Esophagus mucosa (tissue), 1 donor: Measurements from ENCODE around the gene HMGN5. TPM values are rescaled to one million over a fixed set of nuclear protein-coding genes. Genes with fewer than 3 reads are reported as not detected.

Experiments
- ATAC-seq: fragments of 200-7000 bp; cut with Tn5 transposase; one replicate; pipeline ENCODE4 v1.9.1; 2020
- total RNA-seq: library from RNA; stranded (reverse); gene quantifications from one replicate; pipeline ENCODE4 v1.2.4, GENCODE V29; 2023
- donor health status: DM: yes; HTN: yes; CAD: no.

The HMGN5 gene
- 3.7 TPM for total RNA-seq

GRCh38 chrX:81201671-81202455 lies at the start of gene HMGN5, which contains the start of gene SH3BGRL:
Gene HMGN5 (minus strand): TSS chrX:81201913. CDS start chrX:81121549, 80,364 bp downstream.
Gene SH3BGRL (plus strand): TSS chrX:81202102. CDS start chrX:81202201, 99 bp downstream.
- ATAC-seq = peak; percentile 93

- ATAC-seq = peak; percentile 85
Observed at GRCh38 chrX:81241753-81242152, 40.0 kb upstream of the HMGN5 start.

DNA sequence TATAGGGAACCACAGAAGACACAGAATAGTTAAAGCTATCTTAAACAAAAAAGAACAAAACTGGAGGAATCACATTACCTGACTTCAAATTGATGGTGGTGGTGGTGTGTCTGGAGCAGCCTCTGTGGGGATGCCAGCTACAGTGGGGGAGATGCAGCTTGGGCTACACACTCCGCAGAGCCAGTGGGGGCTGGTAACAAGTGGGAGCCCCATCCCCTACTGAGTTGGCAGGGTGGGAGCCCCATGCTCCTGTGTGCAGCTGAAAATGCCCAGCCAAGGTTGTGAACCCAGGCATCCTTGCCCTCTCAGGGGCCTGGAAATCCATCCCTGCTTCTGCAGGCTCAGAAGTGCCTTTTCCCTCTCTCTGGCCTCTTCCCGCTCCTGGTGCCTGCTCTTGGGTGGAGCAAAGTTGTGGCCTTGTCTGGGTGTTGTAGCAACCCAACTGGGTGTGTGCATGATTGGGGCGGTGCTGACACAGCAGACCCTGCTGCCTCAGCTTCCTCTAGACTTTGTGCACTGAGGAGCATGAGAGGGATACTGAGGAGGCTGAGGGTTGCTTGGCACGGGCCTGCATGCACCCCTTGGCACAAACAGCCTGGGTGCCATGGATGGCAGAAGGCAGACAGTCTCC lies 39.1 kb upstream of the HMGN5 start:
- ATAC-seq = no peak

DNA sequence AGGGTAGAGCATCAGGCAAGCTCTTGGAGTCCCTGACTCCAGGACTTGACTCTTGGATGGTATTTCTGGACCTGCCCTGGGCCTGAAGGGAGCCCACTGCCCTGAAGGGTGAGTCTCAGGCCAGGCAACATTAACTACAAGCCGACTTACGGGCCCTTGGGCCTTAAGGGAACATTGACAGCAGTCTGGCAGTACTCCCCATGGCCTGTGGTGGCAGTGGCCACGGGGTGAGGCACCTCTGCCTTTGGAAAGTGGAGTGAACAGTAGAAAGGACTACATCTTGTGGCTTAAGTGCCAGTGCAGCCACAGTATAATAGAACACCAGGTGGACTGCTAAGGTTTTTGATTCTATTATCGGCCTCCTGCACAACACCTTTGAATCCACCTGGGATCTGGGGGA lies 36.5 kb upstream of the HMGN5 start:
- ATAC-seq = peak; percentile 42

GRCh38 chrX:81237516-81237915 lies 35.8 kb upstream of the HMGN5 start:
- peak; percentile 92 for ATAC-seq

- no peak for ATAC-seq
Observed at GRCh38 chrX:81232218-81232617, 30.5 kb upstream of the HMGN5 start.

DNA sequence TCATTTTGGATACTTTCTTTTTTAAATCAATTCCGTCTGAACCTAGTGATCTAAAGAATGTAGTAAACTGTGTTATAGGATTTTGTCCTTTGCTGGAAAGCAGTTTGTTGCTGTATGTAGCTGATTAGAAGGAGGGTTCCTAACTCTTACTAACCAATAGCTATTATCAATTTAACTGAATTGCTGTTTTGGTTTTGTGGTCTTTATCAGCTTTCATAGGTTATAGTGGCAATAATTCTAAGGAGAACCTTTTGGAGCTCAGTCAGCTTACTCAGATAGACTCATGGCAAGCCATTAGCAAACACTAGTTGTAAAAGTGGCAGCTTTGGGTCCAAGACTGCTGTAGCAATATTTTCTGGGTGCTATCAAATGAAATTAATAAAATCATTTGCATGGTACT lies 29.8 kb upstream of the HMGN5 start:
- ATAC-seq = no peak

- no peak for ATAC-seq
Observed at GRCh38 chrX:81229901-81230300, 28.2 kb upstream of the HMGN5 start.

- ATAC-seq = no peak
Observed at GRCh38 chrX:81229229-81229628, 27.5 kb upstream of the HMGN5 start.

DNA sequence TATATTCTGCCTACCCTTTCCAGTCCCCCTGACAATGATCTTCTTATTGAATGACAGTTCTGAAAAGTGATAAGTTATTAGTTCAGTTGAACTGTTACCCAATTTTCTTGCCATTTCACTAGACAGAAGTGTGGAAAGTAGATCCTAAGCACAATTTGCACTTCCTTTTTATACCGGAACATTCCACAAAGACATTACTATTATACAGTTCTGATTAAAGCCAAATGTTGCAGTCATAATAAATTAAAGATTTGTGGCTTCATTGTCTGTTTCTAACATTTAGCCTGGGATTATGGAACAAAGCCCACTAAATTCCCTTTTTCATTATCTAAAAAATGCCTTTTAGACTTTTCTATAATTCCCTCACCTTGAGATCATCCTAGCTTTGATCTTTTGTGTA lies 14.0 kb upstream of the HMGN5 start:
- ATAC-seq = no peak

GRCh38 chrX:81208916-81209315 lies 7.2 kb upstream of the HMGN5 start:
- no peak for ATAC-seq

- ATAC-seq = no peak
Observed at GRCh38 chrX:81206476-81206875, 4.8 kb upstream of the HMGN5 start.

DNA sequence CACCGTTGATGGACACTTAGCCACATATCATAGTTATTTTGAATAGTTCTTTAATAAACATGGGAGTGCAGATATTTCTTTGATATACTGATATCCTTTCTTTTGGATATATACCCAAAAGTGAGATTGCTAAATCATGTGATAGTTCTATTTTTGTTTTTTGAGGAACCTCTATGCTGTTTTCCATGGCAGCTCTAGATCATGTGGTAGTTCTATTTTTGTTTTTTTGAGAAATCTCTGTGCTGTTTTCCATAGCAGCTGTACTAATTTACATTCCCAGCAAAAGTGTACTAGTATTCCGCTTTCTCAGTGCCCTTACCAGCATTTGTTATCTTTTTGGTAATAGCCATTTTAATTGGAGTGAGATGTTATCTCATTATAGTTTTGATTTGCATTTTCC lies 3.8 kb upstream of the HMGN5 start:
- no peak for ATAC-seq

DNA sequence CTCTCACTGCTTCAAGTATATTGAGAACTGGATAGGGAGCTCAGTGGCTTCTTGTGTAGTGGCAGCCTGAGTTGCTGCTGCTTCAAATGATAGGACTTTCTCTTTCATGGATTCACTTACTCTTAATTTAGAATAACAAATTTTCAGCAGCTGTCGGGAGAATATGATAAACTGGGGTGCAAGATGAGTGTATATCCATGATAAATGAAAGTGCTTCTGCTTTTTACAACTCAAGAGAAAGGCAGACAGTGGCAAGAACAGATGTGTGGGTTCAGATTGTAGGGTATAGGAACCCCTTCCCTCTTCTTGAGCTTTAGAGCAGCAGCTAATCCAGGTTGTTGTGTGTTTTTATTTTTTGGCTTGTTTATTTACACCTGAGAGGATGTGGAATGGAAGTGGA lies 1.2 kb upstream of the HMGN5 start:
- ATAC-seq = no peak

- ATAC-seq = no peak
Observed at GRCh38 chrX:81202456-81202819, 725 bp upstream of the HMGN5 start.

GRCh38 chrX:81201071-81201470 lies 642 bp downstream of the HMGN5 start:
- no peak for ATAC-seq

DNA sequence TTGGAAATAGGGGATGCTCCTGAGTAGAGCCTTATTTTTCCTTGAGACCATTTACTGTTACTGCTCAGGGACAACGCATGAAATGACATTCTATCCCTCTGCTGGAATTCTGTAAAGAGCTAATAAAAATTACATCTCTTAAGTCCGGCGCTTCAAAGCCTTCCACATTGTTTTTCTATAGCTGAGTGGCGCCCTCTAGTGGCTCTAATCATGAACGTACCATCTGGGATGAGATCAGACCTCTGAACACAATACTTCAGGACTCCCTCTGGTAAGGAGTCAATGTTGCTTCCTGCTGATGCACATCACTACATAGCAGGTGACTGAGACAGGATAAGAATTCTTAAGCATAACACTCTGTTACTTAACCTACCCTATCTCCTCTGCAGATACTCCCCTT lies 6.0 kb downstream of the HMGN5 start:
- peak; percentile 75 for ATAC-seq

DNA sequence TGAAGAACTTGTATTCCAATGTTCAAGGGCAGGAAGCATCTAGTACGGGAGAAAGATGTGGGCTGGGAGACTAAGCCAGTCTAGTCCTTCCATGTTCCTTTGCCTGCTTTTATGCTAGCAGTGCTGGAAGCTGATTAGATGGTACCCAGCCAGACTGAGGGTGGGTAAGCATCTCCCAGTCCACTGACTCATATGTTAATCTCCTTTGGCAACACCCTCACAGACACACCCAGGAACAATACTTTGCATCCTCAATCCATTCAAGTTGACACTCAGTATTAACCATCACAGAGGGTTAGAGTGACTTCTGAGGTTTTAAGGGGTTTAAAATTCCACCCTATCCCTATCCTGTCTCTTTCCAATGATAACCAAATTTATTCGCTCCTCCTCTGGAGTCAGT lies 6.5 kb downstream of the HMGN5 start:
- no peak for ATAC-seq

DNA sequence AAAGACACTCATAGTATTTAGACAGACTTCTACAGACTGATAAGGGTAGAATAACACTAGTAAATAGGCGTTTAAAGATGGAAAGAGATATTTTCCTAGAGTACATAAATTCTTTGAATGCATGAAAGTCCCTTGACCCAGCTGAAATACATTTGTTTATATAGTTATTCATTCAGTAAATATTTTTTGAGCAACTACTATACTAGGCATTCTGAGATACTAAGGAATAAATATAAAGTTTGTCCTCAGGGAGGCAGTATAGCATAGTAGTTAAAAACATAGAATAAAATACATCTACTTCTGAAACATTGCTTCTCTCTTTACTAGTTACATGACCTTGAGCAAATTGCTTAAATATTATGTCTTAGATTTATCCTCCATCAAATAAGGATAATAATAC lies 27.4 kb downstream of the HMGN5 start:
- ATAC-seq = peak; percentile 42

GRCh38 chrX:81168391-81168790 lies 33.3 kb downstream of the HMGN5 start:
- ATAC-seq = no peak

GRCh38 chrX:81121513-81122363 lies 80.0 kb downstream of the HMGN5 start:
- peak; percentile 100 for ATAC-seq

DNA sequence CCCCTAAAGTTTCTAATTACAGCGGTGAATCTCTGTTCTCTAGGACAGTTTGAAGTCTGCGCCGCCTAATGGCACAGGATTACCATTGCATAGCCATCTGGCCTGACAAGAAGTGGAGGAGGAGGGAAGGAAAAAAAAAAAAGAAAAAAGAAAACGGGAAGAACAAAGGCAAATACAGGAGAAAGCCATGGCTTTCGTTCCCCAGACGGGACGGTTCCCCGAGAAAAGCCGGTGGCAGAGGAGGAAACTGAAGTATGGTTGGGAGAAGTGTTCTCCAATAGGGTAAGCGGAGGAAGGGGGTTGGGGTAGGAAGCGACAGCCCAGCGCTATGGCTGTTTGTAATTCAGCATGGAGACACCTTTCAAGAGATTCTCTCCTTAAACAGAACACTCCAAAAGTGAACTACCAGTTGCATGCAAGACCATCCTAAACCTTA lies 80.8 kb downstream of the HMGN5 start:
- peak; percentile 67 for ATAC-seq

- no peak for ATAC-seq
Observed at GRCh38 chrX:81120258-81120935, 81.3 kb downstream of the HMGN5 start.
